Urothelium cell line (cell line): ENCODE results near the gene CYP46A1.

ENCODE experiments used
- DNase-seq: peaks from one replicate; pipeline ENCODE4 v3.0.0; 2011; ENCODE audit warnings: low spot score, mixed read lengths
- FAIRE-seq: peaks from 2 replicates; lab custom pipeline; 2011; peaks lifted over from hg19 to GRCh38; lab: Jason Lieb, UNC

CYP46A1 gene

DNA sequence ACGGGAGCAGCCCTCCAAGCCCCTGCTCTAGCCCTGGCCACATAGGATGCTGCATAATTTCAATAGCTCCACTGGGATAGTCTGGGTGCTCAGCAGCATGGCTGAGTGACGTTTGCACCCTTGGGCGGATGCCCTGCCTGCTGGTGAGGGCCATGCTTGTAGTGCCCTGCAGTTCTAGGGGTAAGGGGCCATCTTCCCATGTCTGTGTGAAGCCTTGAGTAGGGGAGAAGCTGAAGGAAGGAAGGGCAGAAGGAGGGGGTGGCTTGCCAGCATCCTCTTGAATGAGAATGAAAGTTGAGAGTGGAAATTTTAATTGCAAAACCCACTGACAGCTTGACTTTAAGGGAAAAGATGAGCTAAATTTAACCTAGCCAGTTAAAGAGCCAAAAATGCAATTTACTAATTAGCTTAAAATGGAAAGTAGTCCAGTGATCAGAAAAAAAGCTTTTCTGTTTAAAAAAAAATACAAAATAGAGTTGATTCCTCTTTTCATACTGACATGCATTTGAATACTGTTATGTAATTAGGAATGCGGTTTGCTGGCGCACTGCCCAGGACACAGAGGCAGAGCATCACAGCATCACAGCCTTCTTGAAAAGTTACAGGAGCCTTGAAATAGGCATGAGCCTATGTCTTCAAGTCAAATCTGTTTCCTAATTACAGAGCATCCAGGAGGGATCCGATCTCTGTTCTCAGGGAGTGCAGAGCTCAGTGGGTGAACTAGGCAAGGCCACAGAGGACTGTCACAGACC, 90.6 kb downstream of the CYP46A1 start:
- FAIRE-seq, result no peak
- DNase-seq, result no peak

DNA sequence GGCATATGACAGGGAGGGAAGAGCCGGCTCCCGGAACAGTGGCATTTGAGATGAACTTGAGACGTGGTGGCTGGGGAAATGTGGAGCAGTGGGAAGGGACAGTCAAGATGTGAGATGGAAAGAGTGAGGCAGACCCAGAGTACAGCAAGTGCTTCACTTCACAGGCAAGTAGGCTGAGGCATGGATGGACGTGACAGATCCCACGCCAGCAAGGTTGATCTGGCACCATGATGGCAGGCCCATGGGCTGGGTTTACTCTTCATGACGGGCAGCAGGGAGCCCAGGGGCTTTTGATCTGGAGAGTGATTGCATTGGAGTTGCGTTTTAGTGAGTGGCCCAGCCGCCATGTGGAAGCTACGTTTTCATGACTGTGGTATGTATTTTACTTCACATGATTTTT, 91.3 kb downstream of the CYP46A1 start:
- FAIRE-seq, result no peak
- DNase-seq, result no peak
